Lower leg skin (tissue), 4 donors: ENCODE data around the gene SERINC2. TPM values are rescaled to one million over a fixed set of nuclear protein-coding genes. Genes with fewer than 3 reads are reported as not detected.

Source experiments
- DNase-seq, 2 donors: peaks; one replicate each; pipeline ENCODE4 v3.0.0-alpha.2; 2019; ENCODE audit warnings: low spot score in 2 of 2
- H3K4me3 ChIP-seq: fragments of 200-600 bp; sonication (generic); 2 replicates; pipeline ENCODE4 v1.5.1; 2017; ENCODE audit warnings: mild to moderate bottlenecking, low read depth; ENCODE audit not compliant: poor library complexity, severe bottlenecking
- POLR2A ChIP-seq, 2 donors: fragments of 450-650 bp; IDR thresholded peaks; one replicate each; pipeline ENCODE4 v1.6.1; 2016 to 2017; ENCODE audit warnings: antibody characterized with exemption in 2 of 2, mild to moderate bottlenecking in 1 of 2, moderate library complexity in 1 of 2
- WGBS, 2 donors: methylation state at CpG; one replicate each; pipeline ENCODE4 v1.1.5; 2018; 5-methylcytosine and 5-hydroxymethylcytosine counted together
- intact Hi-C: fragments of 100-400 bp; cut with DNase I; formaldehyde crosslinking; loops from one replicate; pipeline ENCODE4 v1.15.0; 2023; ENCODE audit warnings: low total_unique reads
- total RNA-seq, 4 donors: library from RNA; depleted of rRNA; stranded (reverse); fragments of >200 nt; gene quantifications; one replicate each; pipeline ENCODE4 v1.1.0, GENCODE V29; 2016
- TF ChIP-seq, protein P1 (sequence below), 3 donors: fragments of 450-650 bp; IDR thresholded peaks; one replicate each; pipeline ENCODE4 v1.5.1; 2016; ENCODE audit warnings: antibody characterized with exemption in 3 of 3, mild to moderate bottlenecking in 3 of 3, moderate library complexity in 2 of 3

Gene SERINC2
- 10 to 100 TPM; 51.4 to 85.4 (median 60.6) TPM for total RNA-seq

DNA sequence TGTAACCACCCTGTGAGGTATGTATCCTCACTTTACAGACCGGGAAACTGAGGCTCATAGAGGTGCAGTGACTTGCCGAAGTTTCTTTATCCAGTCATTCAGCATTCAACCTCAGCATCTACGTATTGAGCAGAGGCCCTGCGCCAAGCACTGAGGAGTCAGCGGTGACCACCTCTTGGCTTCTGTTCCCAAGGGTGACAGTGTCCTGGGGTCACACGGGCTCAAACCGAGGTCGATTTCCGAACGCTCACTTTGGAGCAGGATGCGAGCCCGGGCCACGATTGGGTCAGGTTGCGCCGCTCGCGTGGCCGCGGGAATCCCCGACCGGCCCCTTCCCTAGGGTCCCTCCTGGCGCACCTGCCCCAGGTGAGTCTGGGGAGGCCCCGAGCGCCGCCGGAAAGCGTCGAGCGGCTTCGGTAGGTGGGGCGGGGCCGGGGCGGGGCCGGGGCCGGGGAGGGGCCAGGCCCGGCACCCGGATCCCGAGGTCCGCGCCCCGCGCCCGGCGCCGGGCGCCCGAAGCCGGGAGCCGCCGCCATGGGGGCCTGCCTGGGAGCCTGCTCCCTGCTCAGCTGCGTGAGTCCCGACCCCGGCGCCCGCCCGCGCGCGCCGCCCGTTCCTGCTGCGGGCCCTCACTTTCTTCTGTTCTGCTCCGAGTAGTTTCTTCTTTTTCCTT lies at the start of gene SERINC2:
Gene SERINC2 (plus strand): TSS at position 482 of the 673 bp plus-strand sequence. CDS start 53 bp downstream, at position 535.
- WGBS, 2 donors: 0 to 6% methylated on average over 13 to 31 of the region's 63 CpGs
- intact Hi-C loops: loop anchor here (10.0 kb wide), 1 partner anchor 132 kb away; no protein-coding TSS in a partner anchor
- TF ChIP-seq, protein P1, sequence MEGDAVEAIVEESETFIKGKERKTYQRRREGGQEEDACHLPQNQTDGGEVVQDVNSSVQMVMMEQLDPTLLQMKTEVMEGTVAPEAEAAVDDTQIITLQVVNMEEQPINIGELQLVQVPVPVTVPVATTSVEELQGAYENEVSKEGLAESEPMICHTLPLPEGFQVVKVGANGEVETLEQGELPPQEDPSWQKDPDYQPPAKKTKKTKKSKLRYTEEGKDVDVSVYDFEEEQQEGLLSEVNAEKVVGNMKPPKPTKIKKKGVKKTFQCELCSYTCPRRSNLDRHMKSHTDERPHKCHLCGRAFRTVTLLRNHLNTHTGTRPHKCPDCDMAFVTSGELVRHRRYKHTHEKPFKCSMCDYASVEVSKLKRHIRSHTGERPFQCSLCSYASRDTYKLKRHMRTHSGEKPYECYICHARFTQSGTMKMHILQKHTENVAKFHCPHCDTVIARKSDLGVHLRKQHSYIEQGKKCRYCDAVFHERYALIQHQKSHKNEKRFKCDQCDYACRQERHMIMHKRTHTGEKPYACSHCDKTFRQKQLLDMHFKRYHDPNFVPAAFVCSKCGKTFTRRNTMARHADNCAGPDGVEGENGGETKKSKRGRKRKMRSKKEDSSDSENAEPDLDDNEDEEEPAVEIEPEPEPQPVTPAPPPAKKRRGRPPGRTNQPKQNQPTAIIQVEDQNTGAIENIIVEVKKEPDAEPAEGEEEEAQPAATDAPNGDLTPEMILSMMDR (IDR thresholded peaks at IDR 0.05): no peak
- no peak for TF ChIP-seq POLR2A (IDR thresholded peaks at IDR 0.05)
- DNase-seq: no peak
- H3K4me3 ChIP-seq: peak within 1 kb of the TSS; percentile 79

DNA sequence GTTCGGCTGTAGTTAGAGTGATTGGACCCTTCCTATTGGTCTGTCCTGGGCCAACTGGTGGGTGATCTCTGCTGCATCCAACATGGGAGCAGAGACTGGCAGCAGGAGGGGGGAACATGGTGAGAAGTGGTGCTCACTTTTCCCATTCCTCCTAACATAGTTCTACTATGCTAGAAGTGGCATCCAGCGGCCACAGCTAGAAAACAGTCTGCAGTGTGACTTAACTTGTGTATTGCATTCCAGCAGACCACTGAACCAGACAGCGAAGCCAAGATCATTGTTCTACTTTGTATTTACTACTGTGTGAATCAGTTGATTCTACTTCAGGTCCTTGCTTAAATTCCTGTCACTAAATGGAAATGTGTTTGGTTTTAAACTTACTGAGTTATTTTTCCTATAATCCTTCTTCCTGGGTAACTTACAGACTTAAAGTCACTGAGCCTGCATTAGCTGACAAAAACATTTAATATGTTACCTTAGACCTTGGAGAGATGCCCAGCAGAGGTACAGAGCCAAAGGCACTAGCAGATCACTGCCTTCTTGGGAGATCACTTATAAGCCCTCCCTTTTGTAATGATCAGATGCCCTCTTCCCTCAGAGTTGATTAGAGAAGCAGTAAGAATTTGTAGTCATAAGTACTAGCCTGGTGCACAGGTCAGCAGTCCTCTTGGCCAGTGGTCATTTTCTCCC lies 48.3 kb upstream of the SERINC2 start:
- DNase-seq: no peak

DNA sequence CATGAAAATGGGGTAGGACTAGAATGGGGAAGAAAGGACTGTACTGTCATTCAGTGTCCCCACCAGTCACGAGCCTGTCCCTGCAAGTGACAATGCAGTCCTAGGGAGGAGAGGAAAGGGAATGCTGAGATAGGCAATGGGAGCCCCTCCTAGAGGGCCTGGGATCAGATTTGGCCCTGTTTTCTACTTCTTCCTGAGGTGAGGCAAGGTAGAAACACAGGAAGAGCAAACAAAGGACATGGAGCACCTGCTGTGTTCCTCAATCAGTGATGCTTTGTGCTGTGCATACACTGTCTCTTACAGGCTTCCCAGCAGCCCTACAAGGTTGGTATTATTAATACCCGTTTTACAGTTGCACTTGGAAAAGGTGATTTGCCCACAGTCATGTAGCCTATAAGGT lies 46.2 kb upstream of the SERINC2 start:
- H3K4me3 ChIP-seq: no peak overlapping the region
- 84 to 90% methylated on average over 2 of the region's 2 CpGs for WGBS, 2 donors
- DNase-seq: no peak
- intact Hi-C loops: no loop called here
- TF ChIP-seq, protein P1 (IDR thresholded peaks at IDR 0.05): no peak
- TF ChIP-seq POLR2A (IDR thresholded peaks at IDR 0.05): no peak

More for the DNA sequence above, 48.3 kb upstream of the SERINC2 start:
- 93 to 94% methylated on average over 3 of the region's 3 CpGs for WGBS, 2 donors
- no peak overlapping the region for H3K4me3 ChIP-seq
- TF ChIP-seq, protein P1 (IDR thresholded peaks at IDR 0.05): no peak
- no peak for TF ChIP-seq POLR2A (IDR thresholded peaks at IDR 0.05)
- intact Hi-C loops: no loop called here

DNA sequence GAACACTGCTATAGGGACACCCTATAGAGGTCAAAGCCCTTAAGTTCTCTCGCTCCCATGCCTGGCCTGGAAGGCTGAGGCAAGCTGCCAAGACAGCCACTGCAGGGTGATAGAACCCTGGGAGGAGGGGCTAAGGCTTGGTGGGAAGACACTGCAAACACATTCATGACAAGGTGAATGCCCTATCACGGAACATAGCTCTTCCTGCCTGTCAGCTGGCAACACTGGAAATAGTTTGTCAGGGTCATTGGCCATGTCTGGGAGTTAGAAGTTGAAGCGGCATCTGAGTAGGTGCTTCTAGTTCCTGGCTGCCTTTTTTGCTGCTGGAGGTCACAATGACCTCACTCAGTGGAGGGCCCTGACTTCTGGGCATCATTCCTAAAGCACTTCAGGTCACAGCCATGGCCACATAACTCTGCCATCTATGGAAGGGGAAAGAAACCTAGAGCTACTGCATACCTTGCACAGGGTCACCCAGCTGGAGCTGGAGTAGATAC lies 44.4 kb upstream of the SERINC2 start:
- intact Hi-C loops: no loop called here
- DNase-seq: no peak
- no peak overlapping the region for H3K4me3 ChIP-seq
- 86 to 87% methylated on average over 3 of the region's 3 CpGs for WGBS, 2 donors
- no peak for TF ChIP-seq POLR2A (IDR thresholded peaks at IDR 0.05)
- TF ChIP-seq, protein P1 (IDR thresholded peaks at IDR 0.05): no peak

DNA sequence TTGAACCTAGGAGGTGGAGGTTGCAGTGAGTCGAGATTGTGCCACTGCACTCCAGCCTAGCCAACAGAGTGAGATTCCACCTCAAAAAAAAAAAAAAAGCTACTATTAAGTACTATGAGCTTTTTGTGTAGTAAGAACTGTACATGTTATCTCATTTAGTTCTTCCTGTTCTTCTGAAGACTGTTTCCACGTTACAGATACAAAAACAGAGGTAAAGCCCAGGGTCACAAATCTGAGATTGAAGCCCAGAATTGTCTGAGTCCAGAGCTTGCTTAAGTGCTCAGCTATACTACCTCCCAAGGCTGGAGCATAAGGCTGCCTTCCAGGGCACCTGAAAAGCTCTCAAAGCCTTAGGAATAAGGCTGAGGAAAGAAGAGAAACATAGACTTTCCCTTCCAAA lies 43.0 kb upstream of the SERINC2 start:
- TF ChIP-seq, protein P1 (IDR thresholded peaks at IDR 0.05): no peak
- TF ChIP-seq POLR2A (IDR thresholded peaks at IDR 0.05): no peak
- intact Hi-C loops: no loop called here
- DNase-seq: no peak
- 76 to 80% methylated on average over 2 of the region's 2 CpGs for WGBS, 2 donors
- H3K4me3 ChIP-seq: no peak overlapping the region
